ENCODE data around the gene SNRNP70. TPM values are rescaled to one million over a fixed set of nuclear protein-coding genes. Genes with fewer than 3 reads are reported as not detected.
"Not testable (repeated sequence)": the region's sequence is repeated elsewhere in the genome, so short reads cannot be mapped to it uniquely, and the experiment has no call there.

The SNRNP70 gene
- total RNA-seq, 1 donor from 2014 or later: 403 TPM

GRCh38 chr19:49145573-49146407, 60.5 kb downstream of the SNRNP70 start:
- peak; percentile 90 for TF ChIP-seq CTCF (IDR thresholded peaks at IDR 0.05; ENCODE audit: unreplicated experiment)
- Mint-ChIP-seq H3K27me3 (ENCODE audit: low read depth) (no peaks in the 10 kb centered on the region), H3K27ac (peak overlapping the region; percentile 43), H3K4me1 (peaks cover 37% of the 10 kb centered on the region), H3K9me3 (no peaks in the 10 kb centered on the region), H3K4me3 (peak overlapping the region; percentile 56), H3K36me3 (no peaks in the 10 kb centered on the region)
- peak; percentile 64 to 85 for DNase-seq (ENCODE audit: low spot score in 2 of 2, unreplicated experiment in 2 of 2)

GRCh38 chr19:49146408-49146770, 61.1 kb downstream of the SNRNP70 start:
- DNase-seq (ENCODE audit: low spot score in 2 of 2, unreplicated experiment in 2 of 2); H3K9me3 Mint-ChIP-seq; H3K36me3 Mint-ChIP-seq; H3K27me3 Mint-ChIP-seq (ENCODE audit: low read depth): not testable (repeated sequence)
- peaks cover 38% of the 10 kb centered on the region for H3K4me1 Mint-ChIP-seq
- peak overlapping the region; percentile 43 for H3K27ac Mint-ChIP-seq
- H3K4me3 Mint-ChIP-seq: peak overlapping the region; percentile 56

GRCh38 chr19:49148044-49148682, 62.9 kb downstream of the SNRNP70 start:
- Mint-ChIP-seq H3K27me3 (ENCODE audit: low read depth) (no peaks in the 10 kb centered on the region), H3K4me3 (peak overlapping the region; percentile 89), H3K36me3 (no peaks in the 10 kb centered on the region), H3K9me3 (no peaks in the 10 kb centered on the region), H3K4me1 (peaks cover 35% of the 10 kb centered on the region), H3K27ac (peak overlapping the region; percentile 96)
- DNase-seq (ENCODE audit: low spot score in 2 of 2, unreplicated experiment in 2 of 2): no peak
- no peak for TF ChIP-seq CTCF (IDR thresholded peaks at IDR 0.05; ENCODE audit: unreplicated experiment)

GRCh38 chr19:49148784-49149651, 63.8 kb downstream of the SNRNP70 start:
- no peaks in the 10 kb centered on the region for H3K27me3 Mint-ChIP-seq (ENCODE audit: low read depth)
- H3K4me3 Mint-ChIP-seq: peak overlapping the region; percentile 89
- H3K27ac Mint-ChIP-seq: peak overlapping the region; percentile 96
- no peak for TF ChIP-seq CTCF (IDR thresholded peaks at IDR 0.05; ENCODE audit: unreplicated experiment)
- peaks cover 1% of the 10 kb centered on the region for H3K9me3 Mint-ChIP-seq
- DNase-seq (ENCODE audit: low spot score in 2 of 2, unreplicated experiment in 2 of 2): peak; percentile 100
- peaks cover 35% of the 10 kb centered on the region for H3K4me1 Mint-ChIP-seq
- no peaks in the 10 kb centered on the region for H3K36me3 Mint-ChIP-seq

GRCh38 chr19:49149652-49150105, 64.4 kb downstream of the SNRNP70 start:
- Mint-ChIP-seq H3K9me3 (peaks cover 8% of the 10 kb centered on the region), H3K36me3 (no peaks in the 10 kb centered on the region), H3K27me3 (ENCODE audit: low read depth) (no peaks in the 10 kb centered on the region), H3K4me1 (peaks cover 35% of the 10 kb centered on the region), H3K4me3 (peak overlapping the region; percentile 89), H3K27ac (peak overlapping the region; percentile 96)
- TF ChIP-seq CTCF (IDR thresholded peaks at IDR 0.05; ENCODE audit: unreplicated experiment): no peak
- DNase-seq (ENCODE audit: low spot score in 2 of 2, unreplicated experiment in 2 of 2): peak in 1 of 2 experiments; percentile 79

Measured in mesothelial cell of epicardium (in vitro differentiated cells).